Measurements from ENCODE around the gene AMBP.

The AMBP gene

GRCh38 chr9:114097613-114098020 lies 19.5 kb upstream of the AMBP start:
- H3K9ac ChIP-seq (ENCODE audit: low read length), result no peak overlapping the region
- no peaks in the 10 kb centered on the region for H3K9me2 ChIP-seq (replicated peaks; ENCODE audit: insufficient read depth, low read length)
- H4K20me1 ChIP-seq (ENCODE audit: insufficient read depth, low read length), result no peaks in the 10 kb centered on the region
- no peaks in the 10 kb centered on the region for H3K9me3 ChIP-seq (replicated peaks; ENCODE audit: insufficient read depth, low read length)
- no peaks in the 10 kb centered on the region for H3F3A ChIP-seq (ENCODE audit: insufficient read depth, low read length)
- no peak for DNase-seq
- H3K79me2 ChIP-seq (ENCODE audit: low read length), result no peaks in the 10 kb centered on the region
- TF ChIP-seq, protein P1, sequence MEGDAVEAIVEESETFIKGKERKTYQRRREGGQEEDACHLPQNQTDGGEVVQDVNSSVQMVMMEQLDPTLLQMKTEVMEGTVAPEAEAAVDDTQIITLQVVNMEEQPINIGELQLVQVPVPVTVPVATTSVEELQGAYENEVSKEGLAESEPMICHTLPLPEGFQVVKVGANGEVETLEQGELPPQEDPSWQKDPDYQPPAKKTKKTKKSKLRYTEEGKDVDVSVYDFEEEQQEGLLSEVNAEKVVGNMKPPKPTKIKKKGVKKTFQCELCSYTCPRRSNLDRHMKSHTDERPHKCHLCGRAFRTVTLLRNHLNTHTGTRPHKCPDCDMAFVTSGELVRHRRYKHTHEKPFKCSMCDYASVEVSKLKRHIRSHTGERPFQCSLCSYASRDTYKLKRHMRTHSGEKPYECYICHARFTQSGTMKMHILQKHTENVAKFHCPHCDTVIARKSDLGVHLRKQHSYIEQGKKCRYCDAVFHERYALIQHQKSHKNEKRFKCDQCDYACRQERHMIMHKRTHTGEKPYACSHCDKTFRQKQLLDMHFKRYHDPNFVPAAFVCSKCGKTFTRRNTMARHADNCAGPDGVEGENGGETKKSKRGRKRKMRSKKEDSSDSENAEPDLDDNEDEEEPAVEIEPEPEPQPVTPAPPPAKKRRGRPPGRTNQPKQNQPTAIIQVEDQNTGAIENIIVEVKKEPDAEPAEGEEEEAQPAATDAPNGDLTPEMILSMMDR (IDR thresholded peaks at IDR 0.05; ENCODE audit: low read length), result no peak
- TF ChIP-seq EZH2phosphoT487 (IDR thresholded peaks at IDR 0.05; ENCODE audit: low read length), result no peak
- no peak overlapping the region for H3K27ac ChIP-seq (ENCODE audit: low read length)
- H3K4me2 ChIP-seq (ENCODE audit: low read depth, low read length), result no peak overlapping the region
- H3K27me3 ChIP-seq (replicated peaks; ENCODE audit: insufficient read depth, low read length), result no peaks in the 10 kb centered on the region
- H3K4me3 ChIP-seq (ENCODE audit: low read length), result no peak overlapping the region
- H3K36me3 ChIP-seq (replicated peaks; ENCODE audit: insufficient read depth, low read length), result no peaks in the 10 kb centered on the region
- H3K4me1 ChIP-seq (ENCODE audit: low read length), result no peaks in the 10 kb centered on the region
- H2AFZ ChIP-seq (ENCODE audit: low read length), result no peak overlapping the region

- Histone ChIP-seq H2AFZ (ENCODE audit: low read length) (no peak overlapping the region), H4K20me1 (ENCODE audit: insufficient read depth, low read length) (no peaks in the 10 kb centered on the region), H3K4me3 (ENCODE audit: low read length) (no peak overlapping the region), H3K9me2 (replicated peaks; ENCODE audit: insufficient read depth, low read length) (no peaks in the 10 kb centered on the region), H3K27ac (ENCODE audit: low read length) (no peak overlapping the region), H3K9me3 (replicated peaks; ENCODE audit: insufficient read depth, low read length) (no peaks in the 10 kb centered on the region), H3K4me2 (ENCODE audit: low read depth, low read length) (no peak overlapping the region), H3F3A (ENCODE audit: insufficient read depth, low read length) (no peaks in the 10 kb centered on the region), H3K27me3 (replicated peaks; ENCODE audit: insufficient read depth, low read length) (no peaks in the 10 kb centered on the region), H3K36me3 (replicated peaks; ENCODE audit: insufficient read depth, low read length) (no peaks in the 10 kb centered on the region), H3K79me2 (ENCODE audit: low read length) (no peaks in the 10 kb centered on the region), H3K9ac (ENCODE audit: low read length) (no peak overlapping the region), H3K4me1 (ENCODE audit: low read length) (no peaks in the 10 kb centered on the region)
- TF ChIP-seq, protein P1 (IDR thresholded peaks at IDR 0.05; ENCODE audit: low read length), result no peak
- TF ChIP-seq EZH2 (optimal IDR thresholded peaks at IDR 0.05; ENCODE audit: low read depth, low read length) (no peak), EZH2phosphoT487 (IDR thresholded peaks at IDR 0.05; ENCODE audit: low read length) (no peak)
- no peak for DNase-seq
Measured at GRCh38 chr9:114096866-114097612, 18.9 kb upstream of the AMBP start.

DNA sequence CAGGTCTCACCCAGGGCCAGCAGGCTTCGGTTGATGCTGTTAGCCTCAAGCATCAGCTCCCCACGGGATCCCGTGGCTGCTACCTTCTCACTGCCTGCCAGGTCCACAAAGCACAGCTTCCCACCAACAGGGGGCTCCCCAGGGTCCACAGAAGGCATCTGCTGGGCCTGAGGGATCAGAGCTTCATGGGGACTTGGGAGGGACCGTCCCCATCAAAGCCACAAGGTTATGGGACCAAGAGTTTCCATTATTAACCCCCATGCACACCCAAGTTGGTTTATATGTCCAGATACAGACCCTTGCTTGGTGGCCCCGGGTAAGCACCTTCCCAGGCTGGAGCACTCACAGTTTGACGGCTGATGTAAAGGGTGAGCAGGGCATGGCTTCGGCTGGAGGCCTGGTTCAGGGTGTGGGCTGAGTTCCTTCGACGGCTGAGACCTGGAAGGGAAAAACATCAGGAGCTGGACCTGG lies 18.0 kb upstream of the AMBP start:
- Histone ChIP-seq H3K4me2 (ENCODE audit: low read depth, low read length) (no peak overlapping the region), H3K36me3 (replicated peaks; ENCODE audit: insufficient read depth, low read length) (no peaks in the 10 kb centered on the region), H4K20me1 (ENCODE audit: insufficient read depth, low read length) (no peaks in the 10 kb centered on the region), H3K9me2 (replicated peaks; ENCODE audit: insufficient read depth, low read length) (no peaks in the 10 kb centered on the region), H3K9me3 (replicated peaks; ENCODE audit: insufficient read depth, low read length) (no peaks in the 10 kb centered on the region), H2AFZ (ENCODE audit: low read length) (no peak overlapping the region), H3K27me3 (replicated peaks; ENCODE audit: insufficient read depth, low read length) (no peaks in the 10 kb centered on the region), H3K4me3 (ENCODE audit: low read length) (no peak overlapping the region), H3F3A (ENCODE audit: insufficient read depth, low read length) (no peaks in the 10 kb centered on the region), H3K4me1 (ENCODE audit: low read length) (no peaks in the 10 kb centered on the region), H3K79me2 (ENCODE audit: low read length) (no peaks in the 10 kb centered on the region), H3K27ac (ENCODE audit: low read length) (no peak overlapping the region), H3K9ac (ENCODE audit: low read length) (no peak overlapping the region)
- DNase-seq, result no peak
- TF ChIP-seq, protein P1 (IDR thresholded peaks at IDR 0.05; ENCODE audit: low read length), result no peak
- TF ChIP-seq EZH2 (optimal IDR thresholded peaks at IDR 0.05; ENCODE audit: low read depth, low read length) (no peak), EZH2phosphoT487 (IDR thresholded peaks at IDR 0.05; ENCODE audit: low read length) (no peak)

All from MM.1S (cell line).